ENCODE results near the gene PNRC2.

DNA sequence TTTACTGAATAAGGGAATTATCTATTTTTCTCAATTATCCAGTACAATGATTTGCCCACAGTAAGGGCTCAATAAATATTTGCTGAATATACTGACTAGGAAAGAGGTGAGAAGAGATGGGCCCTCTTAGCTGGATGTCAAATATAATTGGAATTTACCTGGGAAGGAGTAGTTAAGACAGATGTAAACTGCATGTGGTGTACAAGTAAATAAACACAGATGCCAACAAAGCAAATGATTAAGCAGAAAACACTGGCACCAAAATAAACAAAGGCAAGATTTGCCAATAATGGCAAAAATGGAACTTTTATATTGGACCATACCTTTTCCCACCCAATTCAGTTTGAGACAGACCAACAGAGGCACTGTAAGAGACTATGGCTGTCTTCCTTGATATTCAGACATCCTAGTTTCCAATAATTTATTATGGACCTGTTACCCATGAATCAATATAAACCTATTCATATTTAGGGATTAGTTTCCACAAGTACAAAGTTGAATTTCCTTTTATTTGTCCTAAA is 7.4 kb downstream of the PNRC2 start:
- TF ChIP-seq, protein P1, sequence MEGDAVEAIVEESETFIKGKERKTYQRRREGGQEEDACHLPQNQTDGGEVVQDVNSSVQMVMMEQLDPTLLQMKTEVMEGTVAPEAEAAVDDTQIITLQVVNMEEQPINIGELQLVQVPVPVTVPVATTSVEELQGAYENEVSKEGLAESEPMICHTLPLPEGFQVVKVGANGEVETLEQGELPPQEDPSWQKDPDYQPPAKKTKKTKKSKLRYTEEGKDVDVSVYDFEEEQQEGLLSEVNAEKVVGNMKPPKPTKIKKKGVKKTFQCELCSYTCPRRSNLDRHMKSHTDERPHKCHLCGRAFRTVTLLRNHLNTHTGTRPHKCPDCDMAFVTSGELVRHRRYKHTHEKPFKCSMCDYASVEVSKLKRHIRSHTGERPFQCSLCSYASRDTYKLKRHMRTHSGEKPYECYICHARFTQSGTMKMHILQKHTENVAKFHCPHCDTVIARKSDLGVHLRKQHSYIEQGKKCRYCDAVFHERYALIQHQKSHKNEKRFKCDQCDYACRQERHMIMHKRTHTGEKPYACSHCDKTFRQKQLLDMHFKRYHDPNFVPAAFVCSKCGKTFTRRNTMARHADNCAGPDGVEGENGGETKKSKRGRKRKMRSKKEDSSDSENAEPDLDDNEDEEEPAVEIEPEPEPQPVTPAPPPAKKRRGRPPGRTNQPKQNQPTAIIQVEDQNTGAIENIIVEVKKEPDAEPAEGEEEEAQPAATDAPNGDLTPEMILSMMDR (IDR thresholded peaks at IDR 0.05; ENCODE audit: low read depth, low read length, missing input control): no peak
- TF ChIP-seq SP1 (IDR thresholded peaks at IDR 0.05) (no peak), HNF4G (IDR thresholded peaks at IDR 0.05) (no peak)
- TF ChIP-seq, protein P2, sequence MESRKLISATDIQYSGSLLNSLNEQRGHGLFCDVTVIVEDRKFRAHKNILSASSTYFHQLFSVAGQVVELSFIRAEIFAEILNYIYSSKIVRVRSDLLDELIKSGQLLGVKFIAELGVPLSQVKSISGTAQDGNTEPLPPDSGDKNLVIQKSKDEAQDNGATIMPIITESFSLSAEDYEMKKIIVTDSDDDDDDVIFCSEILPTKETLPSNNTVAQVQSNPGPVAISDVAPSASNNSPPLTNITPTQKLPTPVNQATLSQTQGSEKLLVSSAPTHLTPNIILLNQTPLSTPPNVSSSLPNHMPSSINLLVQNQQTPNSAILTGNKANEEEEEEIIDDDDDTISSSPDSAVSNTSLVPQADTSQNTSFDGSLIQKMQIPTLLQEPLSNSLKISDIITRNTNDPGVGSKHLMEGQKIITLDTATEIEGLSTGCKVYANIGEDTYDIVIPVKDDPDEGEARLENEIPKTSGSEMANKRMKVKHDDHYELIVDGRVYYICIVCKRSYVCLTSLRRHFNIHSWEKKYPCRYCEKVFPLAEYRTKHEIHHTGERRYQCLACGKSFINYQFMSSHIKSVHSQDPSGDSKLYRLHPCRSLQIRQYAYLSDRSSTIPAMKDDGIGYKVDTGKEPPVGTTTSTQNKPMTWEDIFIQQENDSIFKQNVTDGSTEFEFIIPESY (IDR thresholded peaks at IDR 0.05): no peak
- TF ChIP-seq, protein P3, sequence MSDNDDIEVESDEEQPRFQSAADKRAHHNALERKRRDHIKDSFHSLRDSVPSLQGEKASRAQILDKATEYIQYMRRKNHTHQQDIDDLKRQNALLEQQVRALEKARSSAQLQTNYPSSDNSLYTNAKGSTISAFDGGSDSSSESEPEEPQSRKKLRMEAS (IDR thresholded peaks at IDR 0.05): no peak
